ENCODE measurements around the gene ABHD17C. TPM values are rescaled to one million over a fixed set of nuclear protein-coding genes. Genes with fewer than 3 reads are reported as not detected.

ABHD17C gene
- total and polyA plus RNA-seq, 2 experiments from 2014 or later: 2.1 to 8.3 TPM

DNA sequence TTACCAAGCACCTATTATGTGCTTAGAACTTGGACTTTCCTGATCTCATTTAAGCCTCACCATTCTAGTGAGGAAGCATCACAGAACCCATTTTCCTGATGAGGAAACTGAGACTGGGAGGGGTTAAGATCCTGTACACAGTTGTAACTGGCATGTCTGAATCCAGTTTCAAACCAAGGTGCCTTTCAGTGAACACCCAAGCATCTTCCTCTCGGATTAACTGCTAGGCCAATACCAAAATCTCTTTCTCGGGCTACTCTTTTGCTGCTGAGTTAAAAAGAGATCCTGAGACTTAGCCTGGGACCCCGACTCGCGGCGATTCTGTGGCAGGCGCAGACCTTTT is 83.5 kb downstream of the ABHD17C start:
- in situ Hi-C loops (cut with MboI): loop anchor here (10.0 kb wide), 1 partner anchor 214 kb away; no protein-coding TSS in a partner anchor
- peak overlapping the region; percentile 76 for H3K4me3 ChIP-seq
- H2AFZ ChIP-seq: no peak overlapping the region
- H3K36me3 ChIP-seq (ENCODE audit: low read depth): peaks cover 15% of the 10 kb centered on the region
- TF ChIP-seq EZH2phosphoT487 (IDR thresholded peaks at IDR 0.05; ENCODE audit: insufficient read depth, low read depth) (no peak), EZH2 (IDR thresholded peaks at IDR 0.05; ENCODE audit: insufficient read depth, poor library complexity, severe bottlenecking) (no peak)
- H3K4me2 ChIP-seq (ENCODE audit: unreplicated experiment): peak overlapping the region; percentile 20
- WGBS, 2 experiments (ENCODE audit: low coverage in 1 of 2, low lambda C conversion rate in 2 of 2, missing lambda C conversion rate in 2 of 2): 35 to 37% methylated on average over 7 of the region's 7 CpGs
- no peak for DNase-seq
- H3K9ac ChIP-seq: no peak overlapping the region
- no peaks in the 10 kb centered on the region for H3K9me3 ChIP-seq (ENCODE audit: low read depth)
- H3K27ac ChIP-seq: no peak overlapping the region
- 0 out of 2 replicates have a peak, but pooled peaks cover 15% of the 10 kb centered on the region for H4K20me1 ChIP-seq (ENCODE audit: insufficient read depth)
- no peaks in the 10 kb centered on the region for H3K27me3 ChIP-seq (replicated peaks; ENCODE audit: insufficient read depth)
- H3K9me2 ChIP-seq (ENCODE audit: insufficient read depth): no peaks in the 10 kb centered on the region
- peaks cover 60% of the 10 kb centered on the region for H3F3A ChIP-seq (ENCODE audit: insufficient read depth)
- H3K79me2 ChIP-seq (ENCODE audit: insufficient read depth): peaks cover 22% of the 10 kb centered on the region; the same call in 1 of the 2 replicates
- peaks cover 35% of the 10 kb centered on the region for H3K4me1 ChIP-seq (ENCODE audit: insufficient read depth)

DNA sequence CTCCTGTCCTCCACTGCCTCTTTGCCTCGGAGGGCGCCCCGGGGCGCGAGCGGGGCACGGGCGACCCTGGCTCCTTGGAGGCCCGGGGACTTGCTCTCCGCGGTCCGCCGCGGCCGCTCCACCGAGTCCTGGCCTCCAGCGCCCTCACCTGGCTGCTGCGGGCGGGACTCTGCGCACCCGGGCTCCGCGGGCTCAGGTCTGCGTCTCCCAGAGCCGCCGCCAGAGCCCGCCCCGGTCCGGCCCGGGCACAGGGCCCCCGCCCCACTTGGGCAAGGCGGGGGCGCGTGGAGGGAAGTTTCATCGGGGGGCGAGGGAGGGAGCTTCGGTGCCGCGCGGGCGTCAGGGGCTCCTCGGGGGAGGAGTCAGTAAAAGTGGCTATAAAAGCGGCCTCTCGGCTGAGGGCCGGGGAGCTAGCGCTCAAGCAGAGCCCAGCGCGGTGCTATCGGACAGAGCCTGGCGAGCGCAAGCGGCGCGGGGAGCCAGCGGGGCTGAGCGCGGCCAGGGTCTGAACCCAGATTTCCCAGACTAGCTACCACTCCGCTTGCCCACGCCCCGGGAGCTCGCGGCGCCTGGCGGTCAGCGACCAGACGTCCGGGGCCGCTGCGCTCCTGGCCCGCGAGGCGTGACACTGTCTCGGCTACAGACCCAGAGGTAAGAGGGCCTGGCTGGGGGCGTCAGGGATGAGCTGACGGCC is 84.0 kb downstream of the ABHD17C start, which contains the start of gene CEMIP:
TSS of gene CEMIP (plus strand) at position 407 of the 694 bp plus-strand sequence. CDS start 94,510 bp downstream, outside the sequence.
- peaks cover 22% of the 10 kb centered on the region; the same call in 1 of the 2 replicates for H3K79me2 ChIP-seq (ENCODE audit: insufficient read depth)
- DNase-seq: peak; percentile 92
- peak within 1 kb of the TSS; percentile 54 for H2AFZ ChIP-seq
- no peaks in the 10 kb centered on the region for H3K9me3 ChIP-seq (ENCODE audit: low read depth)
- peak within 1 kb of the TSS; percentile 76 for H3K4me3 ChIP-seq
- peaks cover 33% of the 10 kb centered on the region for H3K4me1 ChIP-seq (ENCODE audit: insufficient read depth)
- TF ChIP-seq EZH2phosphoT487 (IDR thresholded peaks at IDR 0.05; ENCODE audit: insufficient read depth, low read depth): no peak
- TF ChIP-seq EZH2 (IDR thresholded peaks at IDR 0.05; ENCODE audit: insufficient read depth, poor library complexity, severe bottlenecking): no peak
- 0 out of 2 replicates have a peak, but pooled peaks cover 15% of the 10 kb centered on the region for H4K20me1 ChIP-seq (ENCODE audit: insufficient read depth)
- peak within 1 kb of the TSS; percentile 53 for H3K9ac ChIP-seq
- 1 to 3% methylated on average over 52 to 63 of the region's 75 CpGs for WGBS, 2 experiments (ENCODE audit: low coverage in 1 of 2, low lambda C conversion rate in 2 of 2, missing lambda C conversion rate in 2 of 2)
- peaks cover 17% of the 10 kb centered on the region for H3K36me3 ChIP-seq (ENCODE audit: low read depth)
- in situ Hi-C loops (cut with MboI): loop anchor here (10.0 kb wide), 1 partner anchor 214 kb away; no protein-coding TSS in a partner anchor
- H3K27ac ChIP-seq: no peak within 1 kb of the TSS
- H3K9me2 ChIP-seq (ENCODE audit: insufficient read depth): no peaks in the 10 kb centered on the region
- H3K27me3 ChIP-seq (replicated peaks; ENCODE audit: insufficient read depth): no peaks in the 10 kb centered on the region
- peaks cover 65% of the 10 kb centered on the region for H3F3A ChIP-seq (ENCODE audit: insufficient read depth)
- H3K4me2 ChIP-seq (ENCODE audit: unreplicated experiment): peak within 1 kb of the TSS; percentile 87

DNA sequence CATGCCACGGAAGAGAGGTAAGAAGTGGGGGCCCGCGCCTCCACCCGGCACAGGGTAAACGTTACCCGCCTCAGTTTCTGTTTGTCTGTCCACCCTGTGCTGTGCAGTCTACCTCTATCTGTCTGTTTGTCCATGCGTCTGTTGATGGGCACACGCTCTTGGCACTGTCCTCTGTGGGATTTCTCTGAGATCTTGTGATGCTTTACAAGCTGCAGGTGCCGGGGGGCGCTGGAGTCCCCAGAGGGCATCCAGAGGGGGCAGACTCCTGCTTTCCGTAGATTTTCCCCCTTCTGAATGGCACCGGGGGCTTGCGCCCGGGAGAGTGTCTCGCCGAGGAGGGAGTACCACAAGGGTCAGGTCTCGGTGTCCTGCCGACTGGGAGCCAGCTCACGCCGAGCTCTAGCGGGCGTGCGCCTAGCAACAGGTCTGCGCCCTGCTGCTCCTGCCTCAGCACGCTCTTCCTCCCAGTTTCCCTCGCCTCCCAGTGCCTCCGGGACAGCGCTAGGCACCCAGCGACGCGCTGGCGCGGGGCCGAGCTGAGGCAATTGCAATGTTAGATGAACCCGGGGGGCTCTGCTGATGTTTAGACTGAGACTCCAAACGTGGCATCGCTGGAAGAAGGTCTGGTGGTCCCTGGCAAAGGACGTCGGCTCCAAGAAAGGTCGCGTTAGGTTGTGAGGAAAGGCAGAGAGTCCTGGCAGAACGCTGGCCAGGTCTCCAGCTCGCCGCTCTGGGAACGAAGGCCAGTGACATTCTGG is 84.7 kb downstream of the ABHD17C start:
- TF ChIP-seq EZH2 (IDR thresholded peaks at IDR 0.05; ENCODE audit: insufficient read depth, poor library complexity, severe bottlenecking): no peak
- TF ChIP-seq EZH2phosphoT487 (IDR thresholded peaks at IDR 0.05; ENCODE audit: insufficient read depth, low read depth): no peak
- Histone ChIP-seq H3K27ac (no peak overlapping the region), H3K9ac (peak overlapping the region; percentile 53), H3K9me3 (ENCODE audit: low read depth) (no peaks in the 10 kb centered on the region), H3K4me1 (ENCODE audit: insufficient read depth) (peaks cover 33% of the 10 kb centered on the region), H3K4me3 (peak overlapping the region; percentile 76), H3K27me3 (replicated peaks; ENCODE audit: insufficient read depth) (no peaks in the 10 kb centered on the region), H3F3A (ENCODE audit: insufficient read depth) (peaks cover 70% of the 10 kb centered on the region), H4K20me1 (ENCODE audit: insufficient read depth) (0 out of 2 replicates have a peak, but pooled peaks cover 15% of the 10 kb centered on the region), H3K36me3 (ENCODE audit: low read depth) (peaks cover 21% of the 10 kb centered on the region), H3K4me2 (ENCODE audit: unreplicated experiment) (peak overlapping the region; percentile 87), H3K9me2 (ENCODE audit: insufficient read depth) (no peaks in the 10 kb centered on the region), H3K79me2 (ENCODE audit: insufficient read depth) (peaks cover 22% of the 10 kb centered on the region; the same call in 1 of the 2 replicates), H2AFZ (peak overlapping the region; percentile 54)
- WGBS, 2 experiments (ENCODE audit: low coverage in 1 of 2, low lambda C conversion rate in 2 of 2, missing lambda C conversion rate in 2 of 2): 2 to 3% methylated on average over 38 to 45 of the region's 45 CpGs
- in situ Hi-C loops (cut with MboI): loop anchor here (5.0 to 10.0 kb wide), 2 partner anchors 215 to 323 kb away; no protein-coding TSS in a partner anchor
- DNase-seq: peak; percentile 83

Data from GM23248 (cell line).